Fibroblast of lung (primary cell): ENCODE measurements around the gene PAFAH1B1. TPM values are rescaled to one million over a fixed set of nuclear protein-coding genes. Genes with fewer than 3 reads are reported as not detected.
A peak's percentile ranks its signal among the peaks of the same experiment; 100 is the strongest.
"Not testable (repeated sequence)": the region's sequence is repeated elsewhere in the genome, so short reads cannot be mapped to it uniquely, and the experiment has no call there.

Source experiments
- DNase-seq, 2 donors: peaks; one replicate each; pipeline versions ENCODE4 v3.0.0 to v3.0.0-alpha.2; 2010; ENCODE audit warnings: low read depth in 2 of 2
- H2AFZ ChIP-seq: 2 replicates; pipeline ENCODE4 v1.5.1; 2012; ENCODE audit warnings: low read length, control low read depth, inconsistent platforms
- H3K27ac ChIP-seq: 2 replicates; pipeline ENCODE4 v1.5.1; 2011; ENCODE audit warnings: low read length, control low read depth; ENCODE audit not compliant: insufficient read depth
- H3K27me3 ChIP-seq: 2 replicates; pipeline ENCODE4 v1.5.1; 2011; ENCODE audit warnings: mild to moderate bottlenecking, low read length; ENCODE audit not compliant: control insufficient read depth, insufficient read depth
- H3K36me3 ChIP-seq: 2 replicates; pipeline ENCODE4 v1.5.1; 2011; ENCODE audit warnings: low read length; ENCODE audit not compliant: control insufficient read depth, insufficient read depth
- H3K4me1 ChIP-seq: 2 replicates; pipeline ENCODE4 v1.5.1; 2011; ENCODE audit warnings: low read length; ENCODE audit not compliant: control insufficient read depth, insufficient read depth; ENCODE audit errors: extremely low read depth
- H3K4me2 ChIP-seq: 2 replicates; pipeline ENCODE4 v1.5.1; 2011; ENCODE audit warnings: low read length, control low read depth; ENCODE audit not compliant: insufficient read depth; ENCODE audit errors: extremely low read depth
- H3K4me3 ChIP-seq, 4 experiments: fragments of 200-600 bp in 1 of 4; sonication (generic) in 1 of 4; replicated peaks in 1 of 4; 2 replicates each; pipeline ENCODE4 v1.5.1; 2011 to 2016; ENCODE audit warnings: low read length in 4 of 4, low read depth in 3 of 4, mild to moderate bottlenecking in 3 of 4, control low read depth in 2 of 4, inconsistent platforms in 1 of 4, mixed read lengths in 1 of 4; ENCODE audit not compliant: insufficient read depth in 1 of 4; ENCODE audit errors: control extremely low read depth in 1 of 4
- H3K79me2 ChIP-seq: 2 replicates; pipeline ENCODE4 v1.5.1; 2012; ENCODE audit warnings: mild to moderate bottlenecking, low read length, inconsistent platforms; ENCODE audit not compliant: control insufficient read depth, insufficient read depth
- H3K9ac ChIP-seq: 2 replicates; pipeline ENCODE4 v1.5.1; 2011; ENCODE audit warnings: mild to moderate bottlenecking, low read length, control low read depth; ENCODE audit not compliant: insufficient read depth
- H3K9me3 ChIP-seq: 2 replicates; pipeline ENCODE4 v1.5.1; 2012; ENCODE audit warnings: low read depth, low read length; ENCODE audit not compliant: control insufficient read depth, insufficient read depth
- H4K20me1 ChIP-seq: 2 replicates; pipeline ENCODE4 v1.5.1; 2011; ENCODE audit warnings: low read length; ENCODE audit not compliant: control insufficient read depth, insufficient read depth; ENCODE audit errors: extremely low read depth
- EZH2 ChIP-seq: IDR thresholded peaks from 2 replicates; pipeline ENCODE4 v1.5.1; 2012; ENCODE audit warnings: low read length, control low read depth, mild to moderate bottlenecking; ENCODE audit errors: missing control alignments
- polyA plus RNA-seq, 2 donors: library from polyadenylated mRNA; depleted of rRNA in 1 of 2; stranded (reverse) in 1 of 2; unstranded in 1 of 2; fragments of >200 nt; gene quantifications; 2 replicates each; pipeline ENCODE4 v1.2.1, GENCODE V29; 2011 to 2012; ENCODE audit warnings: missing spikeins in 1 of 2
- total RNA-seq: library from RNA; depleted of rRNA; stranded (reverse); fragments of >200 nt; gene quantifications from 2 replicates; pipeline ENCODE4 v1.2.1, GENCODE V29; 2014
- TF ChIP-seq, protein P1 (sequence below), 2 donors: IDR thresholded peaks in 1 of 2; conservative IDR thresholded peaks in 1 of 2; 1 replicate in 1 of 2; 2 replicates in 1 of 2; pipeline ENCODE4 v1.5.1; 2011 to 2012; ENCODE audit warnings: low read length in 2 of 2, control low read depth in 1 of 2, inconsistent platforms in 1 of 2, low read depth in 1 of 2, mild to moderate bottlenecking in 1 of 2

PAFAH1B1 gene
- total and polyA plus RNA-seq, 2 donors (not counting 1 experiment from before 2014, with no cell fraction given) = 107 to 108 TPM

DNA sequence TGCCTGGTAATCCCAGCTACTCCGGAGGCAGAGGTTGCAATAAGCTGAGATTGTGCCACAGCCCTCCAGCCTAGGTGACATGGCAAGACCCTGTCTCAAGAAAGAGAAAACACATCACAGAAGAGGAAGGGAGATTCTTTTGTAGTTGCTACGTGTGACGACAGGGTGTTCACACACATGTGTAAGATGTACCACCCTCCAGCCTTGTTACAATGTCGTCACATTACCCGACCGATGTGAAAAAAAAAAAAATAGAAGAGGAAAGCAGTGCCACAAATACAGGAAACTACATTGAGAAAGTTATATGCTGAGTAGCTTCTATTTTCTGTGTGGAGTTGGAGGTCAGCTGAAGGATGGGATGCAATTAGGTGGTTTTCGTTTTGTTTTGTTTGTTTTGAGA, 62.1 kb downstream of the PAFAH1B1 start:
- Histone ChIP-seq H3K4me1 (peaks cover 2% of the 10 kb centered on the region), H2AFZ (no peak overlapping the region), H3K9ac (no peak overlapping the region), H3K27me3 (no peaks in the 10 kb centered on the region), H3K36me3 (no peaks in the 10 kb centered on the region), H3K4me3 (no peak overlapping the region), H3K9me3 (no peaks in the 10 kb centered on the region), H4K20me1 (no peaks in the 10 kb centered on the region), H3K27ac (no peak overlapping the region), H3K79me2 (peaks cover 74% of the 10 kb centered on the region), H3K4me2 (no peak overlapping the region)
- no peak for DNase-seq
- TF ChIP-seq, protein P1, sequence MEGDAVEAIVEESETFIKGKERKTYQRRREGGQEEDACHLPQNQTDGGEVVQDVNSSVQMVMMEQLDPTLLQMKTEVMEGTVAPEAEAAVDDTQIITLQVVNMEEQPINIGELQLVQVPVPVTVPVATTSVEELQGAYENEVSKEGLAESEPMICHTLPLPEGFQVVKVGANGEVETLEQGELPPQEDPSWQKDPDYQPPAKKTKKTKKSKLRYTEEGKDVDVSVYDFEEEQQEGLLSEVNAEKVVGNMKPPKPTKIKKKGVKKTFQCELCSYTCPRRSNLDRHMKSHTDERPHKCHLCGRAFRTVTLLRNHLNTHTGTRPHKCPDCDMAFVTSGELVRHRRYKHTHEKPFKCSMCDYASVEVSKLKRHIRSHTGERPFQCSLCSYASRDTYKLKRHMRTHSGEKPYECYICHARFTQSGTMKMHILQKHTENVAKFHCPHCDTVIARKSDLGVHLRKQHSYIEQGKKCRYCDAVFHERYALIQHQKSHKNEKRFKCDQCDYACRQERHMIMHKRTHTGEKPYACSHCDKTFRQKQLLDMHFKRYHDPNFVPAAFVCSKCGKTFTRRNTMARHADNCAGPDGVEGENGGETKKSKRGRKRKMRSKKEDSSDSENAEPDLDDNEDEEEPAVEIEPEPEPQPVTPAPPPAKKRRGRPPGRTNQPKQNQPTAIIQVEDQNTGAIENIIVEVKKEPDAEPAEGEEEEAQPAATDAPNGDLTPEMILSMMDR (conservative IDR thresholded peaks at IDR 0.05 in 1 of 2, IDR thresholded peaks at IDR 0.05 in 1 of 2; ENCODE audit: low read depth in 1 of 2, low read length in 2 of 2) = no peak
- no peak for TF ChIP-seq EZH2

DNA sequence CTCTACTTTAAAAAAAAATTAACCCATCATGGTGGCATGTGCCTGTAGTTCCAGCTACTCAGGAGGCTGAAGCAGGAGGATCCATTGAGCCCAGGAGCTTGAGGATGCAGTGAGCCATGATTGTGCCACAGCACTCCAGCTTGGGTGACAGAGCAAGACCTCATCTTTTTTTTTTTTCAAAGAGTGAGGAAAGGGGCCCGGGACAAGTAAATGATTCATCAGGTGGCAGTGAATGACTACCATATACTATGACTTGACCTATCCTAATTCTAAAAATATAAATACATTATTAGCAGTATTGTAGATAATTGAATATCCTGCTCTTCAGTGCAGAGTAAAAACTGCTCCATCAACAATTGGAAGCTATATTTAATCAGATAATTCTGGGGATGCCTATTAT, 62.8 kb downstream of the PAFAH1B1 start:
- no peaks in the 10 kb centered on the region for H3K36me3 ChIP-seq

DNA sequence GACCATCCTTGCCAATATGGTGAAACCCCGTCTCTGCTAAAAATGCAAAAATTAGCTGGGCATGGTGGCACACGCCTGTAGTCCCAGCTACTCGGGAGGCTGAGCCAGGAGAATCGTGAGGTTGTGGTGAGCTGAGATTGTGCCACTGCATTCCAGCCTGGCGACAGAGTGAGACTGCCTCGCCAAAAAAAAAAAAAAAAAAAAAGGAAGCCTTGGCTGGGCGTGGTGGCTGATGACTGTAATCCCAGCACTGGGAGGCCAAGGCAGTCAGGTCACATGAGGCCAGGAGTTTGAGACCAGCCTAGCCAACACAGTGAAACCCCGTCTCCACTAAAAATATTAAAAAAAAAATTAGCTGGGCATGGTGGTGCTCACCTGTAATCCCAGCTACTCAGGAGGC, 65.9 kb downstream of the PAFAH1B1 start:
- not testable (repeated sequence) for H3K4me1 ChIP-seq, H3K27ac ChIP-seq, H3K4me3 ChIP-seq, H3K36me3 ChIP-seq, H3K4me2 ChIP-seq, H3K27me3 ChIP-seq, H4K20me1 ChIP-seq, H2AFZ ChIP-seq, H3K9ac ChIP-seq, H3K9me3 ChIP-seq
- peak; percentile 18 to 27 for DNase-seq
- peaks cover 87% of the 10 kb centered on the region for H3K79me2 ChIP-seq

More for the DNA sequence above, 62.8 kb downstream of the PAFAH1B1 start:
- no peak for DNase-seq
- H3K4me3 ChIP-seq = no peak overlapping the region
- no peak overlapping the region for H2AFZ ChIP-seq
- no peak for TF ChIP-seq EZH2
- TF ChIP-seq, protein P1 (conservative IDR thresholded peaks at IDR 0.05 in 1 of 2, IDR thresholded peaks at IDR 0.05 in 1 of 2; ENCODE audit: low read depth in 1 of 2, low read length in 2 of 2) = no peak
- no peak overlapping the region for H3K4me2 ChIP-seq
- H3K79me2 ChIP-seq = peaks cover 79% of the 10 kb centered on the region
- H3K27me3 ChIP-seq = no peaks in the 10 kb centered on the region
- no peak overlapping the region for H3K9ac ChIP-seq
- H3K9me3 ChIP-seq = no peaks in the 10 kb centered on the region
- H3K27ac ChIP-seq = no peak overlapping the region
- no peaks in the 10 kb centered on the region for H4K20me1 ChIP-seq
- H3K4me1 ChIP-seq = no peaks in the 10 kb centered on the region

DNA sequence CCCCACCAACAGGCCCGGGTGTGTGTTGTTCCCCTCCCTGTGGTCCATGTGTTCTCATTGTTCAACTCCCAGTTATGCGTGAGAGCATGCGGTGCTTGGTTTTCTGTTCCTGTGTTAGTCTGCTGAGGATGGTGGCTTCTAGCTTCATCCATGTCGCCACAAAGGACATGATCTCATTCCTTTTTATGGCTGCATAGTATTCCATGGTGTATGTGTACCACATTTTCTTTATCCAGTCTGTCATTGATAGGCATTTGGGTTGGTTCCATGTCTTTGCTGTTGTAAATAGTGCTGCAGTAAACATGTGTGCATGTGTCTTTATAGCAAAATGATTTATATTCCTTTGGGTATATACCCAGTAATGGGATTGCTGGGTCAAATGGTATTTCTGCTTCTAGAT, 67.0 kb downstream of the PAFAH1B1 start:
- not testable (repeated sequence) for H3K4me1 ChIP-seq, H3K27me3 ChIP-seq, H3K27ac ChIP-seq, H3K9ac ChIP-seq, H3K4me2 ChIP-seq, H3K36me3 ChIP-seq, H3K4me3 ChIP-seq, H2AFZ ChIP-seq, H3K9me3 ChIP-seq, DNase-seq, H4K20me1 ChIP-seq
- peaks cover 88% of the 10 kb centered on the region for H3K79me2 ChIP-seq
